IPS DF 6.9 (cell line): ENCODE measurements around the gene FANCD2OS.
"Not testable (repeated sequence)": the region's sequence is repeated elsewhere in the genome, so short reads cannot be mapped to it uniquely, and the experiment has no call there.

ENCODE experiments used
- DNase-seq: peaks from one replicate; pipeline ENCODE4 v3.0.0-alpha.2; 2013; ENCODE audit warnings: low read depth, low spot score
- H3K27ac ChIP-seq: one replicate; pipeline ENCODE4 v1.5.1; 2013; ENCODE audit warnings: low read length, control low read depth
- H3K27me3 ChIP-seq: 2 replicates; pipeline ENCODE4 v1.6.1; 2013; ENCODE audit warnings: mild to moderate bottlenecking, low read length; ENCODE audit not compliant: control insufficient read depth, insufficient read depth
- H3K36me3 ChIP-seq: 2 replicates; pipeline ENCODE4 v1.6.1; 2013; ENCODE audit warnings: low read length; ENCODE audit not compliant: control insufficient read depth, insufficient read depth
- H3K4me1 ChIP-seq: 2 replicates; pipeline ENCODE4 v1.6.1; 2013; ENCODE audit warnings: low read length; ENCODE audit not compliant: control insufficient read depth, insufficient read depth
- H3K4me3 ChIP-seq: 2 replicates; pipeline ENCODE4 v1.5.1; 2013; ENCODE audit warnings: mild to moderate bottlenecking, low read length
- H3K9me3 ChIP-seq: 2 replicates; pipeline ENCODE4 v1.6.1; 2013; ENCODE audit warnings: low read length, inconsistent platforms; ENCODE audit not compliant: control insufficient read depth, insufficient read depth
- WGBS: extraction: QIAGEN DNeasy Blood & Tissue Kit; methylation state at CpG from one replicate; pipeline ENCODE4 v1.1.7; 2013; ENCODE audit warnings: mixed read lengths, missing lambda C conversion rate; ENCODE audit not compliant: insufficient read length, insufficient coverage; 5-methylcytosine and 5-hydroxymethylcytosine counted together

Gene FANCD2OS

GRCh38 chr3:10099041-10099440 lies 9.0 kb downstream of the FANCD2OS start:
- Histone ChIP-seq H3K4me3 (no peak overlapping the region), H3K36me3 (peaks cover 7% of the 10 kb centered on the region; the same call in 1 of the 2 replicates), H3K27ac (no peak overlapping the region), H3K9me3 (no peaks in the 10 kb centered on the region), H3K27me3 (no peaks in the 10 kb centered on the region), H3K4me1 (no peaks in the 10 kb centered on the region)
- DNase-seq, result no peak
- WGBS, result no CpG with 5 or more reads among the region's 5 CpGs

GRCh38 chr3:10093678-10094077 lies 14.4 kb downstream of the FANCD2OS start:
- H3K4me3 ChIP-seq, result no peak overlapping the region
- H3K27ac ChIP-seq, result no peak overlapping the region
- no CpG with 5 or more reads among the region's 3 CpGs for WGBS
- no peaks in the 10 kb centered on the region for H3K4me1 ChIP-seq
- no peak for DNase-seq
- peaks cover 16% of the 10 kb centered on the region; the same call in 1 of the 2 replicates for H3K36me3 ChIP-seq
- H3K9me3 ChIP-seq, result no peaks in the 10 kb centered on the region
- no peaks in the 10 kb centered on the region; the same call in 1 of the 2 replicates for H3K27me3 ChIP-seq

- WGBS, result no CpG with 5 or more reads among the region's 2 CpGs
- not testable (repeated sequence) for H3K9me3 ChIP-seq, H3K27ac ChIP-seq, H3K4me3 ChIP-seq, H3K4me1 ChIP-seq, DNase-seq, H3K27me3 ChIP-seq
- peaks cover 24% of the 10 kb centered on the region; the same call in 1 of the 2 replicates for H3K36me3 ChIP-seq
Measured at GRCh38 chr3:10091387-10091786, 16.7 kb downstream of the FANCD2OS start.

GRCh38 chr3:10090774-10091173 lies 17.3 kb downstream of the FANCD2OS start:
- H3K27ac ChIP-seq, DNase-seq, H3K4me1 ChIP-seq, H3K4me3 ChIP-seq, H3K27me3 ChIP-seq, H3K9me3 ChIP-seq: not testable (repeated sequence)
- H3K36me3 ChIP-seq, result peaks cover 27% of the 10 kb centered on the region; the same call in 1 of the 2 replicates
- WGBS, result no CpG with 5 or more reads among the region's 1 CpG

GRCh38 chr3:10090179-10090578 lies 17.9 kb downstream of the FANCD2OS start:
- Histone ChIP-seq H3K4me1 (no peaks in the 10 kb centered on the region), H3K9me3 (no peaks in the 10 kb centered on the region), H3K36me3 (peaks cover 26% of the 10 kb centered on the region; the same call in 1 of the 2 replicates), H3K27ac (no peak overlapping the region), H3K27me3 (no peaks in the 10 kb centered on the region; the same call in 1 of the 2 replicates), H3K4me3 (no peak overlapping the region)
- WGBS, result no CpG with 5 or more reads among the region's 6 CpGs
- DNase-seq, result no peak

GRCh38 chr3:10088256-10088655 lies 19.8 kb downstream of the FANCD2OS start:
- Histone ChIP-seq H3K4me3 (no peak overlapping the region), H3K27me3 (no peaks in the 10 kb centered on the region), H3K9me3 (no peaks in the 10 kb centered on the region), H3K4me1 (no peaks in the 10 kb centered on the region), H3K27ac (no peak overlapping the region), H3K36me3 (peaks cover 25% of the 10 kb centered on the region; the same call in 1 of the 2 replicates)
- DNase-seq, result no peak
- WGBS, result no CpG with 5 or more reads among the region's 4 CpGs

GRCh38 chr3:10085738-10086137 lies 22.3 kb downstream of the FANCD2OS start:
- Histone ChIP-seq H3K9me3 (no peaks in the 10 kb centered on the region), H3K36me3 (peaks cover 19% of the 10 kb centered on the region; the same call in 1 of the 2 replicates), H3K4me3 (no peak overlapping the region), H3K27me3 (no peaks in the 10 kb centered on the region), H3K27ac (no peak overlapping the region), H3K4me1 (no peaks in the 10 kb centered on the region)
- WGBS, result no CpG with 5 or more reads among the region's 1 CpG
- no peak for DNase-seq

GRCh38 chr3:10081871-10082270 lies 26.2 kb downstream of the FANCD2OS start:
- DNase-seq, result no peak

GRCh38 chr3:10074666-10075065 lies 33.4 kb downstream of the FANCD2OS start:
- Histone ChIP-seq H3K4me1 (no peaks in the 10 kb centered on the region), H3K27me3 (no peaks in the 10 kb centered on the region), H3K27ac (no peak overlapping the region), H3K9me3 (no peaks in the 10 kb centered on the region), H3K4me3 (no peak overlapping the region), H3K36me3 (peaks cover 8% of the 10 kb centered on the region; the same call in 1 of the 2 replicates)
- no peak for DNase-seq

More at GRCh38 chr3:10081871-10082270, 26.2 kb downstream of the FANCD2OS start:
- Histone ChIP-seq H3K27me3 (no peaks in the 10 kb centered on the region), H3K27ac (no peak overlapping the region), H3K36me3 (peaks cover 17% of the 10 kb centered on the region; the same call in 1 of the 2 replicates), H3K4me3 (no peak overlapping the region), H3K9me3 (no peaks in the 10 kb centered on the region), H3K4me1 (no peaks in the 10 kb centered on the region)
- WGBS, result no CpG with 5 or more reads among the region's 4 CpGs

- H3K36me3 ChIP-seq, DNase-seq, H3K9me3 ChIP-seq, H3K27me3 ChIP-seq, H3K27ac ChIP-seq, H3K4me1 ChIP-seq, H3K4me3 ChIP-seq: not testable (repeated sequence)
- WGBS, result no CpG with 5 or more reads among the region's 33 CpGs
Measured at GRCh38 chr3:10070077-10070476, 38.0 kb downstream of the FANCD2OS start.

GRCh38 chr3:10055097-10055496 lies 53.0 kb downstream of the FANCD2OS start:
- no peak overlapping the region for H3K27ac ChIP-seq
- no peak overlapping the region for H3K4me3 ChIP-seq
- no peaks in the 10 kb centered on the region for H3K27me3 ChIP-seq
- H3K4me1 ChIP-seq, result no peaks in the 10 kb centered on the region
- DNase-seq, result no peak
- no peaks in the 10 kb centered on the region for H3K9me3 ChIP-seq
- peaks cover 6% of the 10 kb centered on the region; the same call in 1 of the 2 replicates for H3K36me3 ChIP-seq
- no CpG with 5 or more reads among the region's 4 CpGs for WGBS
